ENCODE data around the gene DAD1. TPM values are rescaled to one million over a fixed set of nuclear protein-coding genes. Genes with fewer than 3 reads are reported as not detected.
"Not testable (repeated sequence)": the region's sequence is repeated elsewhere in the genome, so short reads cannot be mapped to it uniquely, and the experiment has no call there.

Gene DAD1
- total RNA-seq, 2 donors from 2014 or later, result 250 to 251 TPM

DNA sequence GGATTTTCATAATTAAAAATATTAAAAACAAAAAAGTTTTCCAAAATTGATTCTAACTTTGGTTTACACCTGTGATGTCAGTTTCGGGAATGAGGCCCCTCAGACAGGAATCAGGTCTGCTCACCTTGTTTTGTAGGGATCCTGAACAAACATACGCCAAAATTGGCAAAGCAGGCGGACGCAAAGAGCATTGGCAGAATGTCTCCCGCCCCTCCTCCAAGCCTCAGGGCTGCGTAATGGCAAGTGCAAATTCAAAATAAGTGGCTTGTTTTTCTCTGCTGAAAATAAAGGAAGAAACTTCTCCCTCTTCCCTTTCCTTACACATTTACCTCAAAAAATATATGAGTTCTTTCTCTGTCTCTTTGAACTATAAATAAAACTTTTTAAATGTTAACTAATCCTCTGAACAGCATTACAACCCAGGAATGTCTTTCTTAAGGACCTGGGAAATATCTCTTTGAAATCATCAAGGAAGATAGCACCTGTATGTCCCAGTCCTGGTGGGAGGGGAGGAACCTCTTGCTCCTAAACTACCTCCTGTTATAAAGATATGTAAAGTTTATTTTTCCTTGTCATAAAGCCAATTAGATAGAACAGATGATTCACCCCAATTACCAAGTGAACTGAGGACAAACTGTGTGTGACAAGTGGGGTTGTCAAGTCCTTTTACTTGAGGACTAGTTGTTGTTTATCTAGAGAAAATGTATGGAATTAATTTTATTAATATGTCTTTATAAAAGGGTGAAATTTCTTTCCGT is 38.7 kb upstream of the DAD1 start:
- Histone ChIP-seq H3K36me3 (no peaks in the 10 kb centered on the region), H3K27ac (no peak overlapping the region), H3K4me3 (no peak overlapping the region), H3K9me3 (no peaks in the 10 kb centered on the region), H3K27me3 (no peaks in the 10 kb centered on the region), H3K4me1 (no peaks in the 10 kb centered on the region)
- DNase-seq (ENCODE audit: low spot score), result no peak
- TF ChIP-seq CTCF (IDR thresholded peaks at IDR 0.05), result no peak

GRCh38 chr14:22626590-22626989 is 37.6 kb upstream of the DAD1 start:
- TF ChIP-seq CTCF (IDR thresholded peaks at IDR 0.05), result no peak
- Histone ChIP-seq H3K27me3 (no peaks in the 10 kb centered on the region), H3K9me3 (no peaks in the 10 kb centered on the region), H3K36me3 (no peaks in the 10 kb centered on the region), H3K27ac (no peak overlapping the region), H3K4me1 (no peaks in the 10 kb centered on the region), H3K4me3 (no peak overlapping the region)
- DNase-seq (ENCODE audit: low spot score), result no peak

- H3K27me3 ChIP-seq, result no peaks in the 10 kb centered on the region
Measured at GRCh38 chr14:22623047-22623446, 34.0 kb upstream of the DAD1 start.

GRCh38 chr14:22622255-22622654 is 33.2 kb upstream of the DAD1 start:
- H3K36me3 ChIP-seq, result no peaks in the 10 kb centered on the region
- H3K27ac ChIP-seq, result no peak overlapping the region
- H3K4me3 ChIP-seq, result no peak overlapping the region
- no peak for TF ChIP-seq CTCF (IDR thresholded peaks at IDR 0.05)
- DNase-seq (ENCODE audit: low spot score), result no peak
- no peaks in the 10 kb centered on the region for H3K9me3 ChIP-seq
- no peaks in the 10 kb centered on the region for H3K27me3 ChIP-seq
- H3K4me1 ChIP-seq, result no peaks in the 10 kb centered on the region

More at GRCh38 chr14:22623047-22623446, 34.0 kb upstream of the DAD1 start:
- Histone ChIP-seq H3K27ac (no peak overlapping the region), H3K4me3 (no peak overlapping the region), H3K9me3 (no peaks in the 10 kb centered on the region), H3K4me1 (no peaks in the 10 kb centered on the region), H3K36me3 (no peaks in the 10 kb centered on the region)
- TF ChIP-seq CTCF (IDR thresholded peaks at IDR 0.05), result no peak
- no peak for DNase-seq (ENCODE audit: low spot score)

DNA sequence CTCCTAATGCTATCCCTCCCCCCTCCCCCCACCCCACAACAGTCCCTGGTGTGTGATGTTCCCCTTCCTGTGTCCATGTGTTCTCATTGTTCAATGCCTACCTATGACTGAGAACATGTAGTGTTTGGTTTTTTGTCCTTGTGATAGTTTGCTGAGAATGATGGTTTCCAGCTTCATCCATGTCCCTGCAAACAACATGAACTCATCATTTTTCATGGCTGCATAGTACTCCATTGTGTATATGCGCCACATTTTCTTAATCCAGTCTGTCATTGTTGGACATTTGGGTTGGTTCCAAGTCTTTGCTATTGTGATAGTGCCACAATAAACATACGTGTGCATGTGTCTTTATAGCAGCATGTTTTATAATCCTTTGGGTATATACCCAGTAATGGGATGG is 26.7 kb upstream of the DAD1 start:
- not testable (repeated sequence) for H3K27ac ChIP-seq; H3K4me1 ChIP-seq; H3K9me3 ChIP-seq; DNase-seq (ENCODE audit: low spot score); H3K4me3 ChIP-seq; H3K27me3 ChIP-seq
- H3K36me3 ChIP-seq, result peaks cover 14% of the 10 kb centered on the region

DNA sequence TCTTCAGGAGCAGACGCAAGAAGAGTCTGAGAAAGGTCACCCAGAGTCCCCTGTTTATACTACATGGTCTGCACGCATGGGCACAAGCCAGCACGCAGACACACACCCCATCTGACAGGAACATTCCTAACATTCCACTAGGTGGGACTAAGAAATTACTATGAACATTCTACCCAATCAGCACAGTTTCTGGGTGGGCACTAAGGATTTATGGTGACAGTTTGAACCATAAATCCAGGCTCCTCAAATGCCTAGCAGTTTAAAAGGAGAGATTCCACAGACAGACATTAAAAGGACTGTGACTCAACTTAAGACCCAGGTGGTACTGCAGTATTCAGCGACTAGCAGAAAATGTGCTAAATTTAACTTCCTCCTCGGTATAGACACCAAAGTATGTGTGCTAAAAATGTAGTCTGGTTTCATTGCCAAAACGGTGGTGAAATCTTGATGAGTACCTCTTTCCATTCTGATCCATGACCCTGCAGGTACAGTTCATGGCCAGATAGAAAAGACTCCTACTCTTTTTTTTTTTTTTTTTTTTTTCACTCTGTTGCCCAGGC is 25.3 kb upstream of the DAD1 start:
- no peak overlapping the region for H3K4me3 ChIP-seq
- no peaks in the 10 kb centered on the region for H3K9me3 ChIP-seq
- H3K36me3 ChIP-seq, result peaks cover 29% of the 10 kb centered on the region
- TF ChIP-seq CTCF (IDR thresholded peaks at IDR 0.05), result no peak
- DNase-seq (ENCODE audit: low spot score), result no peak
- H3K4me1 ChIP-seq, result peaks cover 0 to 6% of the 10 kb centered on the region in 2 donors
- H3K27me3 ChIP-seq, result no peaks in the 10 kb centered on the region
- H3K27ac ChIP-seq, result no peak overlapping the region
